Measurements from ENCODE around the gene TTC9. TPM values are rescaled to one million over a fixed set of nuclear protein-coding genes. Genes with fewer than 3 reads are reported as not detected.

Gene TTC9
- polyA plus RNA-seq, 3 donors = 0.99 to 2.1 (median 1.2) TPM

DNA sequence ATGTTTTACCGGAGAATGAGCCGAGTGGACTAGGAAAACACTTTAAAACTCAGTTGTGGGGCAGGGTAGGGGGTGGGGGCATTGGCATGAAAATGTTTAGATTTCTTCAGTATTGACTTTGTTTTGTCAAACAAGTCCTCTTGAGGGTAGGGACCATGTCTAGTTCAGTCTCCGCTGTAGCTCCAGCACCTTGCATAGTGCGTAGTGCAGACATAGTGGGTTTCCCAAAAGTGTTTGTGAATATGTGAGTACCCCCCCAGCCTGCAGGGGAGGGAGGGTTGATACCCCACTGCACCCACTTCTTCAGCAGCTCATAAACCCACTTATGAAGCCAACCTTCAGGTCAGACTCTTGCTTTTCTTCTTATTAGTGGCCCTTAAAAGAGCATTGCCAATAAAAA, 71.4 kb downstream of the TTC9 start:
- Mint-ChIP-seq H3K27me3 (ENCODE audit: low read depth in 3 of 3) (peaks cover 2 to 8% (median 5%) of the 10 kb centered on the region in 3 donors), H3K36me3 (no peaks in the 10 kb centered on the region), H3K4me1 (peaks cover 4% of the 10 kb centered on the region), H3K4me3 (no peak overlapping the region), H3K9me3 (no peaks in the 10 kb centered on the region), H3K27ac (no peak overlapping the region)
- peak overlapping the region; percentile 47 for H2AFZ ChIP-seq (ENCODE audit: insufficient read depth, low read depth, low read length, poor library complexity, severe bottlenecking)
- no peak for DNase-seq
- H3K4me3 ChIP-seq (replicated peaks in 1 of 3; ENCODE audit: low read depth in 2 of 3, low read length in 3 of 3) = no peak overlapping the region
- no peak overlapping the region for H3K27ac ChIP-seq (ENCODE audit: low read depth in 1 of 2, low read length in 2 of 2)
- TF ChIP-seq, protein P1, sequence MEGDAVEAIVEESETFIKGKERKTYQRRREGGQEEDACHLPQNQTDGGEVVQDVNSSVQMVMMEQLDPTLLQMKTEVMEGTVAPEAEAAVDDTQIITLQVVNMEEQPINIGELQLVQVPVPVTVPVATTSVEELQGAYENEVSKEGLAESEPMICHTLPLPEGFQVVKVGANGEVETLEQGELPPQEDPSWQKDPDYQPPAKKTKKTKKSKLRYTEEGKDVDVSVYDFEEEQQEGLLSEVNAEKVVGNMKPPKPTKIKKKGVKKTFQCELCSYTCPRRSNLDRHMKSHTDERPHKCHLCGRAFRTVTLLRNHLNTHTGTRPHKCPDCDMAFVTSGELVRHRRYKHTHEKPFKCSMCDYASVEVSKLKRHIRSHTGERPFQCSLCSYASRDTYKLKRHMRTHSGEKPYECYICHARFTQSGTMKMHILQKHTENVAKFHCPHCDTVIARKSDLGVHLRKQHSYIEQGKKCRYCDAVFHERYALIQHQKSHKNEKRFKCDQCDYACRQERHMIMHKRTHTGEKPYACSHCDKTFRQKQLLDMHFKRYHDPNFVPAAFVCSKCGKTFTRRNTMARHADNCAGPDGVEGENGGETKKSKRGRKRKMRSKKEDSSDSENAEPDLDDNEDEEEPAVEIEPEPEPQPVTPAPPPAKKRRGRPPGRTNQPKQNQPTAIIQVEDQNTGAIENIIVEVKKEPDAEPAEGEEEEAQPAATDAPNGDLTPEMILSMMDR (IDR thresholded peaks at IDR 0.05) = no peak
- no peaks in the 10 kb centered on the region for H3K9me3 ChIP-seq (replicated peaks in 1 of 2; ENCODE audit: control insufficient read depth in 1 of 2, insufficient read depth in 1 of 2, low read length in 2 of 2)
- H3K4me1 ChIP-seq (ENCODE audit: control insufficient read depth in 1 of 2, insufficient read depth in 2 of 2, low read length in 2 of 2) = peaks cover 0 to 3% of the 10 kb centered on the region in 2 donors
- no peaks in the 10 kb centered on the region for H4K20me1 ChIP-seq (ENCODE audit: insufficient read depth, low read length)
- intact Hi-C loops (cut with micrococcal nuclease) = loop anchor here in 1 of 2 donors (5.0 kb wide), 1 partner anchor 91 kb away; no protein-coding TSS in a partner anchor
- no peak overlapping the region for H3K9ac ChIP-seq (ENCODE audit: insufficient read depth, low read length, poor library complexity, severe bottlenecking)
- H3K36me3 ChIP-seq (replicated peaks in 1 of 2; ENCODE audit: control insufficient read depth in 1 of 2, insufficient read depth in 2 of 2, low read length in 2 of 2) = no peaks in the 10 kb centered on the region
- WGBS (ENCODE audit: insufficient coverage) = 94% methylated on average over 2 of the region's 4 CpGs
- peaks cover 0 to 4% of the 10 kb centered on the region in 2 donors for H3K27me3 ChIP-seq (ENCODE audit: control insufficient read depth in 2 of 2, insufficient read depth in 2 of 2, low read length in 2 of 2)
- no peak overlapping the region for H3K4me2 ChIP-seq (replicated peaks; ENCODE audit: extremely low read depth, low read length, poor library complexity, severe bottlenecking)
- no peaks in the 10 kb centered on the region for H3K79me2 ChIP-seq (ENCODE audit: insufficient read depth, low read length)

DNA sequence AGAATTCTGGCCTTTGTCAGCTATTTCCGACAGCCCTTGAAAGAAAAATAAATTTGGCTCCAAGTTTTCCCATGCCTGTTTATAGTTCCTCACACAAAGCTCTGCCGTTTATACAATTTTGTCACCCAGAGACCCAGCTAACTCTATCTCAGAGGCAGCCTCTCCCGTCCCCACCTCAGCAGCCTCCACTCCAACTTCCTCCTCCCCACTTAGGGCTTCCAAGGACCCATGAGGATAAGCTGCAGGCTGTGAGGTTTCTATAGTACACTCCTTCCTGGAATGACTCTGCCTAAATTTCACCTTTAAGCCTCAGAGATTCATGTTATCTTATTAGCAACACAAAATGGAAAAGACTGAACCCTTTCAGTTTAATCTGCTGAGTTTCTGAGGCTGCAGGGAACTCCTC, 71.8 kb downstream of the TTC9 start:
- WGBS (ENCODE audit: insufficient coverage) = 75% methylated on average over 2 of the region's 3 CpGs
- no peak overlapping the region for H3K27ac Mint-ChIP-seq
- no peaks in the 10 kb centered on the region for H3K9me3 ChIP-seq (replicated peaks in 1 of 2; ENCODE audit: control insufficient read depth in 1 of 2, insufficient read depth in 1 of 2, low read length in 2 of 2)
- no peak for DNase-seq
- H3K27ac ChIP-seq (ENCODE audit: low read depth in 1 of 2, low read length in 2 of 2) = no peak overlapping the region
- peak overlapping the region; percentile 47 for H2AFZ ChIP-seq (ENCODE audit: insufficient read depth, low read depth, low read length, poor library complexity, severe bottlenecking)
- no peak overlapping the region for H3K9ac ChIP-seq (ENCODE audit: insufficient read depth, low read length, poor library complexity, severe bottlenecking)
- H3K79me2 ChIP-seq (ENCODE audit: insufficient read depth, low read length) = no peaks in the 10 kb centered on the region
- H3K4me2 ChIP-seq (replicated peaks; ENCODE audit: extremely low read depth, low read length, poor library complexity, severe bottlenecking) = no peak overlapping the region
- no peaks in the 10 kb centered on the region for H4K20me1 ChIP-seq (ENCODE audit: insufficient read depth, low read length)
- no peak overlapping the region for H3K4me3 ChIP-seq (replicated peaks in 1 of 3; ENCODE audit: low read depth in 2 of 3, low read length in 3 of 3)
- no peaks in the 10 kb centered on the region for H3K36me3 ChIP-seq (replicated peaks in 1 of 2; ENCODE audit: control insufficient read depth in 1 of 2, insufficient read depth in 2 of 2, low read length in 2 of 2)
- H3K36me3 Mint-ChIP-seq = no peaks in the 10 kb centered on the region
- no peaks in the 10 kb centered on the region for H3K9me3 Mint-ChIP-seq
- H3K4me3 Mint-ChIP-seq = no peak overlapping the region
- TF ChIP-seq, protein P1 (IDR thresholded peaks at IDR 0.05) = no peak
- H3K27me3 ChIP-seq (ENCODE audit: control insufficient read depth in 2 of 2, insufficient read depth in 2 of 2, low read length in 2 of 2) = peaks cover 0 to 4% of the 10 kb centered on the region in 2 donors
- peaks cover 2 to 8% (median 5%) of the 10 kb centered on the region in 3 donors for H3K27me3 Mint-ChIP-seq (ENCODE audit: low read depth in 3 of 3)
- H3K4me1 Mint-ChIP-seq = peaks cover 4% of the 10 kb centered on the region
- intact Hi-C loops (cut with micrococcal nuclease) = loop anchor here in 1 of 2 donors (5.0 kb wide), 1 partner anchor 91 kb away; no protein-coding TSS in a partner anchor
- peaks cover 0 to 3% of the 10 kb centered on the region in 2 donors for H3K4me1 ChIP-seq (ENCODE audit: control insufficient read depth in 1 of 2, insufficient read depth in 2 of 2, low read length in 2 of 2)
